Ovary (tissue), 3 donors: ENCODE data around the gene SEC23B.

Experiments used
- CTCF ChIP-seq, 3 donors: fragments of 450-650 bp in 2 of 3; fragments of 200-600 bp in 1 of 3; IDR thresholded peaks; one replicate each; pipeline versions ENCODE4 v1.5.1 to v1.8.0; 2016 to 2022; ENCODE audit warnings: antibody characterized with exemption in 3 of 3, mild to moderate bottlenecking in 1 of 3
- POLR2A ChIP-seq: fragments of 450-650 bp; IDR thresholded peaks from one replicate; pipeline ENCODE4 v1.6.1; 2017; ENCODE audit warnings: antibody characterized with exemption, mild to moderate bottlenecking, moderate library complexity
- donor health status: DM: no; HTN: no; CAD: no.

- no peak for TF ChIP-seq CTCF (IDR thresholded peaks at IDR 0.05)
- TF ChIP-seq POLR2A, result no peak
Observed at GRCh38 chr20:18543932-18544331, 36.2 kb downstream of the SEC23B start.
